H9 (cell line): ENCODE results near the gene PPP1R13B. TPM values are rescaled to one million over a fixed set of nuclear protein-coding genes. Genes with fewer than 3 reads are reported as not detected.

Experiments
- DNase-seq: peaks from one replicate; pipeline ENCODE4 v3.0.0-alpha.2; 2017
- H2AFZ ChIP-seq: one replicate; pipeline ENCODE4 v1.6.1; 2013; ENCODE audit warnings: mild to moderate bottlenecking, low read length, control low read depth, moderate library complexity
- H2AK5ac ChIP-seq: 2 replicates; pipeline ENCODE4 v1.6.1; 2013; ENCODE audit warnings: low read length, control low read depth, mixed read lengths; ENCODE audit not compliant: insufficient read length
- H2BK120ac ChIP-seq: one replicate; pipeline ENCODE4 v1.6.1; 2013; ENCODE audit warnings: low read depth, mild to moderate bottlenecking, low read length, control low read depth, inconsistent platforms; ENCODE audit not compliant: poor library complexity, severe bottlenecking
- H2BK12ac ChIP-seq: 2 replicates; pipeline ENCODE4 v1.6.1; 2013; ENCODE audit warnings: low read length, control low read depth, mixed read lengths, low read depth; ENCODE audit not compliant: insufficient read length
- H2BK15ac ChIP-seq: 2 replicates; pipeline ENCODE4 v1.6.1; 2013; ENCODE audit warnings: low read depth, low read length, control low read depth
- H2BK20ac ChIP-seq: one replicate; pipeline ENCODE4 v1.6.1; 2013; ENCODE audit warnings: low read depth, mild to moderate bottlenecking, low read length, control low read depth, inconsistent platforms; ENCODE audit not compliant: poor library complexity, severe bottlenecking
- H2BK5ac ChIP-seq: 2 replicates; pipeline ENCODE4 v1.6.1; 2013; ENCODE audit warnings: low read length, control low read depth, mixed read lengths; ENCODE audit not compliant: insufficient read length
- H3K14ac ChIP-seq: 2 replicates; pipeline ENCODE4 v1.6.1; 2013; ENCODE audit warnings: low read length, control low read depth; ENCODE audit not compliant: insufficient read depth
- H3K18ac ChIP-seq: 2 replicates; pipeline ENCODE4 v1.6.1; 2013; ENCODE audit warnings: low read depth, mild to moderate bottlenecking, mixed read lengths, low read length, control low read depth; ENCODE audit not compliant: insufficient read length
- H3K23ac ChIP-seq: 2 replicates; pipeline ENCODE4 v1.6.1; 2013; ENCODE audit warnings: low read length, control low read depth, mixed read lengths, low read depth; ENCODE audit not compliant: insufficient read length
- H3K23me2 ChIP-seq: 2 replicates; pipeline ENCODE4 v1.6.1; 2013; ENCODE audit warnings: low read depth, mild to moderate bottlenecking, mixed read lengths, low read length, control low read depth; ENCODE audit not compliant: insufficient read length, poor library complexity, severe bottlenecking
- H3K27ac ChIP-seq: 2 replicates; pipeline ENCODE4 v1.5.1; 2013; ENCODE audit warnings: low read length, control low read depth, mixed read lengths, low read depth; ENCODE audit not compliant: insufficient read length
- H3K27me3 ChIP-seq: 2 replicates; pipeline ENCODE4 v1.6.1; 2013; ENCODE audit warnings: low read length, control low read depth, inconsistent platforms; ENCODE audit not compliant: insufficient read depth
- H3K4ac ChIP-seq: 2 replicates; pipeline ENCODE4 v1.6.1; 2013; ENCODE audit warnings: low read depth, mild to moderate bottlenecking, control low read depth, inconsistent platforms, low read length, moderate library complexity
- H3K4me1 ChIP-seq: 2 replicates; pipeline ENCODE4 v1.6.1; 2013; ENCODE audit warnings: low read length, control low read depth, inconsistent platforms; ENCODE audit not compliant: insufficient read depth
- H3K4me2 ChIP-seq: 2 replicates; pipeline ENCODE4 v1.6.1; 2013; ENCODE audit warnings: low read length, control low read depth, mixed read lengths; ENCODE audit not compliant: insufficient read length, insufficient read depth
- H3K56ac ChIP-seq: 2 replicates; pipeline ENCODE4 v1.6.1; 2013; ENCODE audit warnings: low read depth, mild to moderate bottlenecking, mixed read lengths, low read length, control low read depth; ENCODE audit not compliant: insufficient read length
- H3K79me1 ChIP-seq: 2 replicates; pipeline ENCODE4 v1.6.1; 2013; ENCODE audit warnings: low read depth, mild to moderate bottlenecking, moderate library complexity, low read length, control low read depth, inconsistent platforms; ENCODE audit not compliant: insufficient read depth, poor library complexity, severe bottlenecking
- H3K79me2 ChIP-seq: 2 replicates; pipeline ENCODE4 v1.6.1; 2013; ENCODE audit warnings: low read length, control low read depth, inconsistent platforms; ENCODE audit not compliant: insufficient read depth
- H3K9ac ChIP-seq: 2 replicates; pipeline ENCODE4 v1.6.1; 2013; ENCODE audit warnings: low read length, control low read depth, mixed read lengths; ENCODE audit not compliant: insufficient read length; ENCODE audit errors: extremely low read depth
- H3K9me3 ChIP-seq: one replicate; pipeline ENCODE4 v1.6.1; 2013; ENCODE audit warnings: low read depth, low read length, inconsistent platforms; ENCODE audit not compliant: control insufficient read depth
- H3T11ph ChIP-seq: one replicate; pipeline ENCODE4 v1.6.1; 2013; ENCODE audit warnings: mild to moderate bottlenecking, low read length, control low read depth, inconsistent platforms
- H4K20me1 ChIP-seq: one replicate; pipeline ENCODE4 v1.6.1; 2013; ENCODE audit not compliant: control insufficient read depth, insufficient read length, insufficient read depth
- H4K5ac ChIP-seq: 2 replicates; pipeline ENCODE4 v1.6.1; 2013; ENCODE audit warnings: low read depth, mild to moderate bottlenecking, mixed read lengths, low read length, control low read depth; ENCODE audit not compliant: insufficient read length
- H4K8ac ChIP-seq: replicated peaks from 2 replicates; pipeline ENCODE4 v1.6.1; 2013; ENCODE audit warnings: low read length, control low read depth, mixed read lengths, low read depth; ENCODE audit not compliant: insufficient read length
- H4K91ac ChIP-seq: 2 replicates; pipeline ENCODE4 v1.6.1; 2013; ENCODE audit warnings: low read depth, mild to moderate bottlenecking, moderate library complexity, mixed read lengths, low read length, control low read depth; ENCODE audit not compliant: insufficient read length
- H3K27ac Mint-ChIP-seq, 3 experiments: 2 replicates in 2 of 3; 3 replicates in 1 of 3; pipeline ENCODE4 v1.8.0; 2020 to 2021; ENCODE audit warnings: mixed read lengths in 3 of 3, mild to moderate bottlenecking in 1 of 3, moderate library complexity in 1 of 3
- H3K27me3 Mint-ChIP-seq: 2 replicates; pipeline ENCODE4 v1.8.0; 2021; ENCODE audit warnings: low read depth, mild to moderate bottlenecking, moderate library complexity, mixed read lengths
- H3K36me3 Mint-ChIP-seq, 3 experiments: 2 replicates in 2 of 3; 3 replicates in 1 of 3; pipeline ENCODE4 v1.8.0; 2020 to 2021; ENCODE audit warnings: low read depth in 3 of 3, mixed read lengths in 3 of 3; ENCODE audit not compliant: insufficient read depth in 1 of 3
- H3K4me1 Mint-ChIP-seq, 2 experiments: 2 replicates each; pipeline ENCODE4 v1.8.0; 2020; ENCODE audit warnings: mixed read lengths in 2 of 2
- H3K4me3 Mint-ChIP-seq, 2 experiments: 2 replicates in 1 of 2; 3 replicates in 1 of 2; pipeline ENCODE4 v1.8.0; 2020 to 2021; ENCODE audit warnings: mild to moderate bottlenecking in 2 of 2, mixed read lengths in 2 of 2, moderate library complexity in 1 of 2
- H3K9me3 Mint-ChIP-seq, 2 experiments: 2 replicates in 1 of 2; 3 replicates in 1 of 2; pipeline ENCODE4 v1.8.0; 2020; ENCODE audit warnings: mild to moderate bottlenecking in 2 of 2, mixed read lengths in 2 of 2, moderate library complexity in 1 of 2
- WGBS: extraction: QIAGEN DNeasy Blood & Tissue Kit; methylation state at CpG from one replicate; pipeline ENCODE4 v1.1.7; 2013; ENCODE audit warnings: missing lambda C conversion rate, low lambda C conversion rate, mixed read lengths; ENCODE audit not compliant: insufficient read length; ENCODE audit errors: extremely low coverage; 5-methylcytosine and 5-hydroxymethylcytosine counted together
- total RNA-seq: library from RNA; stranded (reverse); gene quantifications from 2 replicates; pipeline ENCODE4 v1.2.1, GENCODE V29; 2021
- TF ChIP-seq, protein P1 (sequence below): fragments of 200-600 bp; sonication (generic); conservative IDR thresholded peaks from 3 replicates; pipeline ENCODE4 v1.8.0; 2021; ENCODE audit warnings: antibody characterized with exemption, mild to moderate bottlenecking

The PPP1R13B gene
- total RNA-seq, 1 experiment from 2014 or later: 6.0 TPM

DNA sequence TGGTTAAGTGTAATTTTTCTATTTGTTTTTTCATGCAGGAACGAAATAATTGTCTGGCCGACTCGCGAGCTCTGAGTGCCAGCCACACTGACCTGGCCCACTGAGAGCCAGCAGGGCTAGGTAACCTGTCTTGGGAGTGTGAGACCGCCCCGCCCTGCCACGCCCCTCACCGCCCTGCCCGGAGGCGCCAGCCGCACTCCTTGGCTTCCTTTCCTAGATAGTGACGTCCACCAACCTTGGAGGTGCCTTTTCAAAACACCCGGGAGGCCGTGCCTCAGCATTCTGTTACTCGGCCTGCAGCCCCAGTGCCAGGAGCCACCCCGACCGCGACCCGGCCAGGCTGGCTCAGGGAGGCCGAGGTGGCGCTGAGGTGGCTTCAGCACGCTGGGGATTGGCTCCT, 153.9 kb downstream of the PPP1R13B start:
- no peak overlapping the region for H3K18ac ChIP-seq
- H2AK5ac ChIP-seq: no peak overlapping the region
- no CpG with 5 or more reads among the region's 22 CpGs for WGBS
- H4K91ac ChIP-seq: no peak overlapping the region
- no peak overlapping the region for H3K56ac ChIP-seq
- H3K14ac ChIP-seq: no peak overlapping the region
- TF ChIP-seq, protein P1, sequence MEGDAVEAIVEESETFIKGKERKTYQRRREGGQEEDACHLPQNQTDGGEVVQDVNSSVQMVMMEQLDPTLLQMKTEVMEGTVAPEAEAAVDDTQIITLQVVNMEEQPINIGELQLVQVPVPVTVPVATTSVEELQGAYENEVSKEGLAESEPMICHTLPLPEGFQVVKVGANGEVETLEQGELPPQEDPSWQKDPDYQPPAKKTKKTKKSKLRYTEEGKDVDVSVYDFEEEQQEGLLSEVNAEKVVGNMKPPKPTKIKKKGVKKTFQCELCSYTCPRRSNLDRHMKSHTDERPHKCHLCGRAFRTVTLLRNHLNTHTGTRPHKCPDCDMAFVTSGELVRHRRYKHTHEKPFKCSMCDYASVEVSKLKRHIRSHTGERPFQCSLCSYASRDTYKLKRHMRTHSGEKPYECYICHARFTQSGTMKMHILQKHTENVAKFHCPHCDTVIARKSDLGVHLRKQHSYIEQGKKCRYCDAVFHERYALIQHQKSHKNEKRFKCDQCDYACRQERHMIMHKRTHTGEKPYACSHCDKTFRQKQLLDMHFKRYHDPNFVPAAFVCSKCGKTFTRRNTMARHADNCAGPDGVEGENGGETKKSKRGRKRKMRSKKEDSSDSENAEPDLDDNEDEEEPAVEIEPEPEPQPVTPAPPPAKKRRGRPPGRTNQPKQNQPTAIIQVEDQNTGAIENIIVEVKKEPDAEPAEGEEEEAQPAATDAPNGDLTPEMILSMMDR: no peak
- no peaks in the 10 kb centered on the region for H3K4me1 ChIP-seq
- DNase-seq: no peak
- no peak overlapping the region for H2BK15ac ChIP-seq
- no peak overlapping the region for H3K23ac ChIP-seq
- H2BK20ac ChIP-seq: no peak overlapping the region
- H3K36me3 Mint-ChIP-seq: peaks cover 0 to 51% (median 19%) of the 10 kb centered on the region in 3 experiments; a peak in 6 of 7 replicates
- H3K27me3 Mint-ChIP-seq: no peaks in the 10 kb centered on the region; the same call in 1 of the 2 replicates
- no peak overlapping the region for H3K27ac ChIP-seq
- H3K4me1 Mint-ChIP-seq: peaks cover 10 to 13% of the 10 kb centered on the region in 2 experiments
- H2BK5ac ChIP-seq: no peak overlapping the region
- H3K4me2 ChIP-seq: no peak overlapping the region
- H4K8ac ChIP-seq: no peak overlapping the region
- H2BK120ac ChIP-seq: no peak overlapping the region
- H4K5ac ChIP-seq: no peak overlapping the region
- peaks cover 3% of the 10 kb centered on the region for H4K20me1 ChIP-seq
- H3K9me3 ChIP-seq: no peaks in the 10 kb centered on the region
- no peaks in the 10 kb centered on the region for H3K27me3 ChIP-seq
- H3T11ph ChIP-seq: no peak overlapping the region
- no peak overlapping the region for H3K4ac ChIP-seq
- no peak overlapping the region for H3K9ac ChIP-seq
- no peak overlapping the region for H3K27ac Mint-ChIP-seq
- no peak overlapping the region for H3K4me3 Mint-ChIP-seq
- no peaks in the 10 kb centered on the region for H3K79me1 ChIP-seq
- H2AFZ ChIP-seq: no peak overlapping the region
- H2BK12ac ChIP-seq: no peak overlapping the region
- 0 out of 2 replicates have a peak, but pooled peaks cover 2% of the 10 kb centered on the region for H3K79me2 ChIP-seq
- no peaks in the 10 kb centered on the region for H3K23me2 ChIP-seq
- H3K9me3 Mint-ChIP-seq: no peaks in the 10 kb centered on the region
